Thyroid gland (tissue), 4 donors: ENCODE measurements around the gene SAMD14. TPM values are rescaled to one million over a fixed set of nuclear protein-coding genes. Genes with fewer than 3 reads are reported as not detected.

Experiments used
- DNase-seq, 2 donors: peaks; one replicate each; pipeline ENCODE4 v3.0.0-alpha.2; 2019
- H3K27ac ChIP-seq, 3 donors: fragments of 200-600 bp; sonication (generic); 1 replicate in 2 of 3; 2 replicates in 1 of 3; pipeline ENCODE4 v1.5.1; 2016 to 2019; ENCODE audit warnings: mild to moderate bottlenecking in 1 of 3, moderate library complexity in 1 of 3
- H3K27me3 ChIP-seq: fragments of 200-600 bp; sonication (generic); one replicate; pipeline ENCODE4 v1.5.1; 2019
- H3K36me3 ChIP-seq, 2 donors: fragments of 200-600 bp; sonication (generic); one replicate each; pipeline ENCODE4 v1.5.1; 2016 to 2019
- H3K4me1 ChIP-seq, 2 donors: fragments of 200-600 bp; sonication (generic); one replicate each; pipeline ENCODE4 v1.5.1; 2017 to 2019
- H3K4me3 ChIP-seq, 3 donors: fragments of 200-600 bp; sonication (generic); replicated peaks in 1 of 3; 1 replicate in 2 of 3; 2 replicates in 1 of 3; pipeline ENCODE4 v1.5.1; 2016; ENCODE audit warnings: mild to moderate bottlenecking in 1 of 3
- H3K9me3 ChIP-seq: fragments of 200-600 bp; sonication (generic); one replicate; pipeline ENCODE4 v1.5.1; 2017
- POLR2A ChIP-seq, 2 donors: fragments of 450-650 bp; IDR thresholded peaks; one replicate each; pipeline ENCODE4 v1.6.1; 2017; ENCODE audit warnings: antibody characterized with exemption in 2 of 2, mild to moderate bottlenecking in 2 of 2, moderate library complexity in 1 of 2
- WGBS, 2 donors: methylation state at CpG; one replicate each; pipeline ENCODE4 v1.1.5; 2017; 5-methylcytosine and 5-hydroxymethylcytosine counted together
- intact Hi-C: fragments of 100-400 bp; cut with DNase I; formaldehyde crosslinking; loops from one replicate; pipeline ENCODE4 v1.15.1; 2023
- total RNA-seq, 4 donors: library from RNA; depleted of rRNA; stranded (reverse); fragments of >200 nt; gene quantifications; one replicate each; pipeline ENCODE4 v1.2.3, GENCODE V29; 2016
- TF ChIP-seq, protein P1 (sequence below), 6 experiments: fragments of 200-600 bp in 3 of 6; fragments of 450-650 bp in 3 of 6; sonication (generic) in 3 of 6; IDR thresholded peaks; one replicate each; pipeline ENCODE4 v1.5.1; 2016 to 2019; ENCODE audit warnings: antibody characterized with exemption in 6 of 6, mild to moderate bottlenecking in 2 of 6, inconsistent platforms in 1 of 6, moderate library complexity in 1 of 6

Gene SAMD14
- total RNA-seq, 4 donors from 2014 or later, result 0.24 to 0.81 (median 0.58) TPM

DNA sequence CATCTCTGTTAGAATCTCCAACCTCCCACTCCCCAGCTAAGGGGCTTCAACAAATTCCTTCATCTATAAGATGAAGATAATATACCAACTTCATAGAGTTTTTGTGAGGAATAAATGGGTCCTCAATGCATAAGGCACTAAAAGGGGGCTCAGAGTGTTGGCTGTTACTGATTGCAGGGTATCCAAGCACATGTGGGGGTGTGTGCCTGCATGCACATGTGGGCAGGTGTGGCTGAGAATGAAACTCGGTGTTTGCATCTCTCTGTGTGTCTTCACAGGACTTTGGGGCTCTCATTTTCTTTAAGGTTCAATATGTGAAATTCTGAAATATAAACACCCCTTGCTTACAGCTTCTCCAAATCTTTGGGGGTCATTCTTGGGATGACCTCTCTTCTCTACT lies 24.6 kb upstream of the SAMD14 start:
- 53 to 63% methylated on average over 1 of the region's 1 CpG for WGBS, 2 donors
- Histone ChIP-seq H3K9me3 (no peaks in the 10 kb centered on the region), H3K27ac (peak overlapping the region in 2 of 3 donors; percentile 37 to 85), H3K4me3 (no peak overlapping the region), H3K27me3 (no peaks in the 10 kb centered on the region), H3K4me1 (peaks cover 6 to 37% of the 10 kb centered on the region in 2 donors), H3K36me3 (no peaks in the 10 kb centered on the region)
- intact Hi-C loops, result no loop called here
- TF ChIP-seq POLR2A (IDR thresholded peaks at IDR 0.05), result no peak
- TF ChIP-seq, protein P1, sequence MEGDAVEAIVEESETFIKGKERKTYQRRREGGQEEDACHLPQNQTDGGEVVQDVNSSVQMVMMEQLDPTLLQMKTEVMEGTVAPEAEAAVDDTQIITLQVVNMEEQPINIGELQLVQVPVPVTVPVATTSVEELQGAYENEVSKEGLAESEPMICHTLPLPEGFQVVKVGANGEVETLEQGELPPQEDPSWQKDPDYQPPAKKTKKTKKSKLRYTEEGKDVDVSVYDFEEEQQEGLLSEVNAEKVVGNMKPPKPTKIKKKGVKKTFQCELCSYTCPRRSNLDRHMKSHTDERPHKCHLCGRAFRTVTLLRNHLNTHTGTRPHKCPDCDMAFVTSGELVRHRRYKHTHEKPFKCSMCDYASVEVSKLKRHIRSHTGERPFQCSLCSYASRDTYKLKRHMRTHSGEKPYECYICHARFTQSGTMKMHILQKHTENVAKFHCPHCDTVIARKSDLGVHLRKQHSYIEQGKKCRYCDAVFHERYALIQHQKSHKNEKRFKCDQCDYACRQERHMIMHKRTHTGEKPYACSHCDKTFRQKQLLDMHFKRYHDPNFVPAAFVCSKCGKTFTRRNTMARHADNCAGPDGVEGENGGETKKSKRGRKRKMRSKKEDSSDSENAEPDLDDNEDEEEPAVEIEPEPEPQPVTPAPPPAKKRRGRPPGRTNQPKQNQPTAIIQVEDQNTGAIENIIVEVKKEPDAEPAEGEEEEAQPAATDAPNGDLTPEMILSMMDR (IDR thresholded peaks at IDR 0.05), result no peak
- no peak for DNase-seq

DNA sequence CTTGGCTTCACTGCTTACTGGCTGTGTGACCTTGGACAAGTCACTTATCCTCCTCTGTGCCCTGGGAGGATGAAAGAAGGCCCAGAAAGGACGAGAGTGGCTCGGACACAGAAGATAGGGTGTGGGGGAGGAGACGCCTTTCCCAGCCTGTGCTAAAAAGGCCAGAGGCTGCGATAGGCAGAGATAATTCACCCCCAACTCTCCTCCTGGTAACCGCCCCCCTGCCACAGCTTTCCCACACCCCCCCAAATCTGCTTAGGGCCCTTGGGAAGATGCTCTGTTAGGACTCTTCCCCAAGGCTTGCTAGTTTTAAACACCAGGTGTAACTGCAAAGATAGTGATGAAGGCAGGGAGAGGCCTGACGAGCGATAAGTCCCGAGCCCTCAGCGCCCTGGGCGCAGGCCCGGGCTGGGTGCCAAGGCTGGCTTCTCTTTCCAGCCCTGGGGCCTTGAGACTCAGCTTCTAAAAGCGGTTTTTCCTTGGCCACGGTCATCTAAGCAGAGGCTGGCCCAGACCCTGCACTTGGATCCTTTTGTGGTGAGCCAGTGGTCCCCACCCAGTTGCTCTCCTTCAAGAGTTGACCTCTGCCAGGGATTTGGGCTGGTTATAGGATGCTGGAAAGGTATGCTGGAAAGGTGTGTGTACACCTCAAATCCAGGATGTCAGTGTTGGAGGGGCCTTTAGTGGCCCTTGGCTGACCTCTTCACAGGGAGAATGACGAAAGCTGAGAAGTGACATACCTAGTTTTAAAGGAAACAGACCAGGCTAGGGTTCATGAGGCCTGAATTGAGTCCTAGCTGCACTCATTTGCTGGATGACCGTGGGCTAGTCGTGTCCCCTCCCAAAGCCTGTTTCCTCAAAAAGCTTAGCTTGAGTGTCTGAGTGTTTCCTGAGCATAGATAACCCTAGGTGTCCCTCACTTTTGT lies 24.0 kb upstream of the SAMD14 start:
- Histone ChIP-seq H3K4me3 (no peak overlapping the region), H3K9me3 (no peaks in the 10 kb centered on the region), H3K27ac (peak overlapping the region in 2 of 3 donors; percentile 85 to 86), H3K36me3 (no peaks in the 10 kb centered on the region), H3K27me3 (no peaks in the 10 kb centered on the region), H3K4me1 (peaks cover 11 to 37% of the 10 kb centered on the region in 2 donors)
- intact Hi-C loops, result no loop called here
- TF ChIP-seq POLR2A (IDR thresholded peaks at IDR 0.05), result no peak
- TF ChIP-seq, protein P1 (IDR thresholded peaks at IDR 0.05), result no peak
- 41 to 85% methylated on average over 9 to 16 of the region's 16 CpGs for WGBS, 2 donors
- peak; percentile 31 to 50 for DNase-seq

DNA sequence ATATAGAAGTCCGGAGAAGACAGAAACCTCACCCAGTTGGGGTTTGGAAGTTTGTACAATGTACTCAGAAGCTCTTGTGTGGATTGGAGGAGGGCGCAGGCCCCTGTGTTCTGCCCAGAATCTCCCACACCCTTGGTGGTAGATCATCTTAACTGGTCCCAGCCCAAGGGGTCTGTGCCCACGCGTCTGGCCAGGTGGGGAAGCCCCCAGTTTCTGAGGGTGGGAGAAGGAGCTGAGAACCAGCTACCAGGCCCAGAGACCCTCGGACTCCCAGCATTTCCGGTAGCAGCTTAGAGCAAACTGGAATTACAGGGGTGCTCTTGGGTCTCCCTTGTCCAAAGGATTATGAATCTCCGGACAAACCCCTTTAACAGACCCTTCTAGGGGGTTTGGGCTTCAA lies 22.8 kb upstream of the SAMD14 start:
- Histone ChIP-seq H3K4me3 (no peak overlapping the region), H3K36me3 (no peaks in the 10 kb centered on the region), H3K9me3 (no peaks in the 10 kb centered on the region), H3K4me1 (peaks cover 23 to 46% of the 10 kb centered on the region in 2 donors), H3K27ac (peak overlapping the region; percentile 85 to 95 (median 86)), H3K27me3 (no peaks in the 10 kb centered on the region)
- intact Hi-C loops, result no loop called here
- no peak for DNase-seq
- TF ChIP-seq POLR2A (IDR thresholded peaks at IDR 0.05), result no peak
- TF ChIP-seq, protein P1 (IDR thresholded peaks at IDR 0.05), result no peak
- WGBS, 2 donors, result 72 to 76% methylated on average over 5 to 6 of the region's 7 CpGs

DNA sequence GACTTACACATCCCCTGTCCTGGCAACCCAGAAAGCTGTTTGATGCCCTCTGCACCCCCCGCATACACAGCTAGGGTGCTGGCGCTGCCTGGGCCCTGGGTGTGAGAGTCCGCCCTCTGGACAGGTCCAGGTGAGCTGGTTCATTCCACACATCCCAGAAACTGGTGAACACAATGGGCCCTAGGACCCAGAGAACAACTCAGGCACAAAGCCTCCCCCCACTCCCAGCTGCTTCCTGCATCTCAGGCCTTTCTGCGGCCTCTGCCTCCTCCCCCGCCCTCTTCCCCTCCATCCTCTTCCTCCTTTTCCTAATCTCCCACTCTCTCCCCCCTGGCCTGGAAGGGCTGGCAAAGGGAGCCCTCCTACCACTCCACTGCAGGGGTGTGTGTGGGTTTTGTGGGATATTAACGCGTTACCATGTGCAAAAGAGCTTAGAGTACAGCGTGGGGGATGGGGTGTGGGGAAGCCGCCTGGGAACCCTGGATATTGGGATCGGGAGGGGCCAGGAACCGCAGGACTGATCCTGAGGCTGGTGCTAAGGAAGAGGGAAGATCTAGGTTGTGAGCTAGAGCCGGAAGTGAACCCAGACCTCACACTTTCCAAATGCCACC lies 22.1 kb upstream of the SAMD14 start:
- H3K27ac ChIP-seq, result peak overlapping the region; percentile 85 to 95 (median 86)
- peaks cover 30 to 53% of the 10 kb centered on the region in 2 donors for H3K4me1 ChIP-seq
- H3K9me3 ChIP-seq, result no peaks in the 10 kb centered on the region
- DNase-seq, result peak; percentile 85 to 87
- peak overlapping the region; percentile 32 to 76 (median 55) for H3K4me3 ChIP-seq
- no peaks in the 10 kb centered on the region for H3K27me3 ChIP-seq
- intact Hi-C loops, result no loop called here
- TF ChIP-seq, protein P1 (IDR thresholded peaks at IDR 0.05), result peak in 2 of 6 experiments; percentile 18 to 38
- peak in 1 of 2 donors; percentile 23 for TF ChIP-seq POLR2A (IDR thresholded peaks at IDR 0.05)
- WGBS, 2 donors, result 6 to 9% methylated on average over 12 of the region's 12 CpGs
- H3K36me3 ChIP-seq, result no peaks in the 10 kb centered on the region
